Thoracic aorta (tissue), 2 donors: ENCODE data around the gene ZMYND10. TPM values are rescaled to one million over a fixed set of nuclear protein-coding genes. Genes with fewer than 3 reads are reported as not detected.

Experiments used
- ATAC-seq: fragments of 150-250 bp; one replicate; pipeline ENCODE4 v1.8.0; 2017; ENCODE audit warnings: low read depth; ENCODE audit not compliant: insufficient number of reproducible peaks, low FRiP score
- DNase-seq: peaks from one replicate; pipeline ENCODE4 v3.0.0-alpha.2; 2020; ENCODE audit warnings: low spot score
- H3K27ac ChIP-seq, 2 donors: fragments of 200-600 bp; sonication (generic); 1 replicate in 1 of 2; 2 replicates in 1 of 2; pipeline ENCODE4 v1.5.1; 2016; ENCODE audit warnings: mild to moderate bottlenecking in 2 of 2, moderate library complexity in 2 of 2
- H3K27me3 ChIP-seq: fragments of 200-600 bp; sonication (generic); replicated peaks from 2 replicates; pipeline ENCODE4 v1.6.0; 2016; ENCODE audit warnings: mild to moderate bottlenecking; ENCODE audit not compliant: insufficient read depth
- H3K36me3 ChIP-seq: fragments of 200-600 bp; sonication (generic); one replicate; pipeline ENCODE4 v1.5.1; 2016
- H3K4me1 ChIP-seq, 2 donors: fragments of 200-600 bp; sonication (generic); 1 replicate in 1 of 2; 2 replicates in 1 of 2; pipeline versions ENCODE4 v1.5.1 to v1.6.0; 2016; ENCODE audit warnings: low read depth in 2 of 2, mild to moderate bottlenecking in 1 of 2; ENCODE audit not compliant: control insufficient read depth in 1 of 2
- H3K4me3 ChIP-seq: fragments of 200-600 bp; sonication (generic); 2 replicates; pipeline ENCODE4 v1.5.1; 2016; ENCODE audit warnings: mild to moderate bottlenecking
- H3K9me3 ChIP-seq: fragments of 200-600 bp; sonication (generic); 2 replicates; pipeline ENCODE4 v1.5.1; 2016
- CTCF ChIP-seq: fragments of 200-600 bp; sonication (generic); IDR thresholded peaks from one replicate; pipeline ENCODE4 v1.5.1; 2019; ENCODE audit warnings: antibody characterized with exemption
- total RNA-seq, 2 donors: library from RNA; depleted of rRNA; stranded (reverse); fragments of >200 nt; gene quantifications; one replicate each; pipeline versions ENCODE4 v1.1.0 to v1.2.3, GENCODE V29; 2016

ZMYND10 gene
- total RNA-seq, 2 donors from 2014 or later, result not detected

GRCh38 chr3:50331364-50331907, 14.1 kb downstream of the ZMYND10 start:
- no peak for ATAC-seq
- Histone ChIP-seq H3K27ac (no peak overlapping the region), H3K4me1 (peaks cover 41 to 52% of the 10 kb centered on the region in 2 donors), H3K36me3 (peaks cover 29% of the 10 kb centered on the region), H3K9me3 (no peaks in the 10 kb centered on the region), H3K4me3 (no peak overlapping the region), H3K27me3 (no peaks in the 10 kb centered on the region)
- no peak for TF ChIP-seq CTCF
- no peak for DNase-seq

GRCh38 chr3:50330330-50330729, 15.2 kb downstream of the ZMYND10 start:
- no peak for ATAC-seq
- H3K9me3 ChIP-seq, result no peaks in the 10 kb centered on the region
- no peak for DNase-seq
- no peak for TF ChIP-seq CTCF
- H3K4me3 ChIP-seq, result no peak overlapping the region
- no peak overlapping the region for H3K27ac ChIP-seq
- H3K4me1 ChIP-seq, result peaks cover 31 to 41% of the 10 kb centered on the region in 2 donors
- H3K27me3 ChIP-seq, result no peaks in the 10 kb centered on the region
- peaks cover 36% of the 10 kb centered on the region for H3K36me3 ChIP-seq

GRCh38 chr3:50327943-50328691, 17.4 kb downstream of the ZMYND10 start, which contains the start of gene TUSC2:
TUSC2 (minus strand) TSS chr3:50328223; CDS start chr3:50328099, 124 bp downstream.
- Histone ChIP-seq H3K36me3 (peaks cover 36% of the 10 kb centered on the region), H3K4me3 (peak within 1 kb of the TSS; percentile 90), H3K27ac (peak within 1 kb of the TSS; percentile 65 to 80), H3K27me3 (no peaks in the 10 kb centered on the region), H3K4me1 (peaks cover 13 to 24% of the 10 kb centered on the region in 2 donors), H3K9me3 (no peaks in the 10 kb centered on the region)
- ATAC-seq, result peak; percentile 71
- no peak for TF ChIP-seq CTCF
- peak; percentile 95 for DNase-seq

- H3K4me1 ChIP-seq, result peaks cover 17 to 26% of the 10 kb centered on the region in 2 donors
- TF ChIP-seq CTCF, result no peak
- peak overlapping the region in 1 of 2 donors; percentile 65 for H3K27ac ChIP-seq
- H3K27me3 ChIP-seq, result no peaks in the 10 kb centered on the region
- ATAC-seq (no peak), DNase-seq (no peak)
- H3K9me3 ChIP-seq, result no peaks in the 10 kb centered on the region
- peaks cover 35% of the 10 kb centered on the region for H3K36me3 ChIP-seq
- peak overlapping the region; percentile 90 for H3K4me3 ChIP-seq
Measured at GRCh38 chr3:50327129-50327528, 18.4 kb downstream of the ZMYND10 start.

- H3K36me3 ChIP-seq, result peaks cover 25% of the 10 kb centered on the region
- no peaks in the 10 kb centered on the region for H3K27me3 ChIP-seq
- no peak for TF ChIP-seq CTCF
- ATAC-seq (no peak), DNase-seq (no peak)
- H3K9me3 ChIP-seq, result no peaks in the 10 kb centered on the region
- H3K4me1 ChIP-seq, result peaks cover 19 to 30% of the 10 kb centered on the region in 2 donors
- H3K27ac ChIP-seq, result no peak overlapping the region
- H3K4me3 ChIP-seq, result no peak overlapping the region
Measured at GRCh38 chr3:50326182-50326541, 19.4 kb downstream of the ZMYND10 start.
